AG10803 (cell line): ENCODE measurements around the gene ZBED1.

Source experiments
- DNase-seq: peaks from one replicate; pipeline ENCODE4 v3.0.0; 2010; ENCODE audit warnings: low read depth
- H3K4me3 ChIP-seq: 2 replicates; pipeline ENCODE4 v1.5.1; 2011; ENCODE audit warnings: mild to moderate bottlenecking, low read length, control low read depth
- CTCF ChIP-seq: conservative IDR thresholded peaks from 2 replicates; pipeline ENCODE4 v1.5.1; 2011; ENCODE audit warnings: mild to moderate bottlenecking, low read length, control low read depth, inconsistent platforms

Gene ZBED1

GRCh38 chrX:2445662-2446623 is 54.8 kb downstream of the ZBED1 start:
- H3K4me3 ChIP-seq = no peak overlapping the region
- TF ChIP-seq CTCF = no peak
- DNase-seq = no peak

GRCh38 chrX:2442694-2443093 is 58.1 kb downstream of the ZBED1 start:
- no peak for TF ChIP-seq CTCF

GRCh38 chrX:2441466-2441865 is 59.3 kb downstream of the ZBED1 start:
- no peak overlapping the region for H3K4me3 ChIP-seq
- DNase-seq = no peak
- no peak for TF ChIP-seq CTCF

More at GRCh38 chrX:2442694-2443093, 58.1 kb downstream of the ZBED1 start:
- no peak overlapping the region for H3K4me3 ChIP-seq
- DNase-seq = no peak

GRCh38 chrX:2439613-2440012 is 61.2 kb downstream of the ZBED1 start:
- no peak overlapping the region for H3K4me3 ChIP-seq
- DNase-seq = no peak
- no peak for TF ChIP-seq CTCF
